ENCODE measurements around the gene CBX1.

CBX1 gene

DNA sequence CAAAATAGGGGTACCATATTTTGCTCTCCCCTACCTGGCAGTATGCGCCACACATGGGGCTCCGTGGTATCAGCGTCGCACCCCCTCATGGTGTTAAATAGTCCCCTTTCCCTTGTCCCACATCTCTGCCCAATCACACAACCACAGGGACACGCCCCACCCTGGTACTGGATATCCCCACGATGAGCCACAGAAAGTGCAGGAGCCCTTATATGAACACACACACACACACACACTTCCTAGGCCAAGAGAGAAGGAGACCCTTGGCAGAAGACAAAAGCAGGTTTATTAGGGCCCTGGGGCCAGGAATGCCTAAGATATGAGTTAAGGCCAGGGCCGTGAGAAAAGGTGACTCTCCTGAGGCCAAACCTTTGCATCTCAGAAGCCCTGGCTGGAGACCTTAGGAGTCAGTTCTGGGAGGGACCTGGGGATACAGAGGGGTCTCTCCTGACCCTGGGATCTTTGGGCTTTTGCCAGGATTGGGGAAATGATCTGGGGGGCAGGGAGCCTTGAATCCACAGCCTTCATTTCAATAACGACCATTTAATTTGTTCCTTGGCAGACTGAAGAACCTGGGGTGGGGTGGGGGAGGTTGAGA, 75.3 kb downstream of the CBX1 start:
- DNase-seq: no peak

- DNase-seq: peak; percentile 99
Observed at GRCh38 chr17:48025040-48025903, 76.0 kb downstream of the CBX1 start.

- peak; percentile 44 to 62 (median 47) for DNase-seq
Observed at GRCh38 chr17:48024149-48025039, 76.9 kb downstream of the CBX1 start.

DNA sequence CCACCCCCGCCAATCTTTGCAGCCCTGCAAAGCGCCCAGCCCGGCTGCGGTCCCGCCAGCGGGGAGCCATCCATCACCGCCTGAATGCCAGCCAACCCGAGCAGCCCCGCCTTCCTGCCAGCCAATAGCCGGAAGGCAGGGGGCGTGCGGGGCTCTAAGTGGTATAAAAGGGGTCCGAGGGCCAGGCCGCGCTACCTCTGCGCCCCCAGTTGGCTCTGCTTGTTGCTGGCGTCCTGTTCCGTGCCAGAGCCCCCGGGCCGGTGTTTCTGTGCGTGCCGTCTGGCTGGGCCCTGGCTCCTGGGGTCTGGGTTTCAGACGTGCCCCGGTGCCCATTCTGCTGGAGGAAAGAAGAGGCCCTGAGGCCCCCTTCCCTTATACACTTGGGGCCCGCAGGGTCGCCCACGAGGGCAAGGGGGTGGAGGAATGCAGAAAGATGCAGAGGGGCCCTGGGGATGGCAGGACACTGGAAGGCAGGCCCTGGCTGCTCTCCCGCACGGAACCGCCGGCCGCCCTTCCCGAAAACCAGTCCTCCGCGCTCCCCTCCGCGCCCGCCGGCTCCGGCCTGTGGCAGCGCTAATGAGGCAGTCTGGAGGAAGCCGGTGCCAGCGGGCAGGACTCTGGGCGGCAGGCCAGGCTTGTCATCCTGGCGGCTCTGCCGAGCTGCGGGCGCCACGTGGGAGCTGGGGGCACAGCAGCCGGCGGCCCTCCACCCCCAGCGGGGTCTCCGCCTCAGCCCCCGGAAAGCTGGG, 77.7 kb downstream of the CBX1 start:
- DNase-seq: peak; percentile 74 to 90 (median 82)

DNA sequence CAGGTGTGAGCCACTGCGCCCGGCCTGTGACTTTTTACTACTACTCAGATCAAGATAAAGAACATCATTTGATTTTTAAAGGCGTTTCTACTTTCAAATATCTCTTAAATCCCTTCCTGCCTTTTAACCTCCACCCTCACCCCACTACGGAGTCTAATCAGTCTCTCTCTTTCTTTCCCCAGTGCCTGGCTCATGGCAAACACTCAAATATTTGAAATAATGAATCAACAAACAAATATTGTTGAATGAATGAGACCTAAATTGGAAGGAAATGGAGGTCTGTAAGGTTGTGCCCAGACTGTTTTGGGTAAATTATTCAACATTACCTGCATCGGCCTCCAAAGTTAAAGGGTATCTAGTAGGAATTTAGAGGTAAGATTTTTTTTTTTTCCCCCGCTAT, 78.4 kb downstream of the CBX1 start:
- DNase-seq: no peak

- DNase-seq: peak in 3 of 4 experiments; percentile 40 to 63 (median 58)
Observed at GRCh38 chr17:48021934-48022333, 79.3 kb downstream of the CBX1 start.
